Peyer's patch (tissue), 4 donors: ENCODE measurements around the gene MS4A6A.
"Not testable (repeated sequence)": the region's sequence is repeated elsewhere in the genome, so short reads cannot be mapped to it uniquely, and the experiment has no call there.

Experiments used
- CTCF ChIP-seq, 6 experiments: fragments of 450-650 bp in 4 of 6; fragments of 200-600 bp in 2 of 6; sonication (generic) in 1 of 6; IDR thresholded peaks; one replicate each; pipeline ENCODE4 v1.5.1; 2017 to 2019; ENCODE audit warnings: antibody characterized with exemption in 6 of 6, mild to moderate bottlenecking in 3 of 6, moderate library complexity in 1 of 6
- POLR2A ChIP-seq, 2 donors: fragments of 450-650 bp; IDR thresholded peaks; one replicate each; pipeline ENCODE4 v1.5.1; 2017; ENCODE audit warnings: antibody characterized with exemption in 2 of 2, mild to moderate bottlenecking in 2 of 2, moderate library complexity in 2 of 2

GRCh38 chr11:60188481-60188880, 5.6 kb upstream of the MS4A6A start:
- TF ChIP-seq CTCF, POLR2A (IDR thresholded peaks at IDR 0.05): not testable (repeated sequence)
